ENCODE data around the gene PSTPIP1.

PSTPIP1 gene

GRCh38 chr15:76976572-76977270 is 18.2 kb upstream of the PSTPIP1 start:
- Histone ChIP-seq H3K4me3 (no peak overlapping the region), H3K4me2 (no peak overlapping the region), H3K27me3 (no peaks in the 10 kb centered on the region; the same call in 1 of the 2 replicates), H3K9me3 (peaks cover 14% of the 10 kb centered on the region), H3K27ac (no peak overlapping the region), H4K20me1 (no peaks in the 10 kb centered on the region), H3K36me3 (no peaks in the 10 kb centered on the region), H3K4me1 (no peaks in the 10 kb centered on the region; the same call in 1 of the 2 replicates), H3K9ac (no peak overlapping the region)
- TF ChIP-seq Cebpa-rat (IDR thresholded peaks at IDR 0.05), result no peak

- H3K9me3 ChIP-seq, result peaks cover 14% of the 10 kb centered on the region
- no peak overlapping the region for H3K9ac ChIP-seq
- no peaks in the 10 kb centered on the region for H4K20me1 ChIP-seq
- H3K36me3 ChIP-seq, result no peaks in the 10 kb centered on the region
- H3K27me3 ChIP-seq, result no peaks in the 10 kb centered on the region; the same call in 1 of the 2 replicates
- H3K4me2 ChIP-seq, result no peak overlapping the region
- no peak overlapping the region for H3K27ac ChIP-seq
- TF ChIP-seq Cebpa-rat (IDR thresholded peaks at IDR 0.05), result no peak
- H3K4me1 ChIP-seq, result no peaks in the 10 kb centered on the region
- no peak overlapping the region for H3K4me3 ChIP-seq
These were observed 16.2 kb upstream of the PSTPIP1 start for GRCh38 chr15:76978522-76979330.

- Histone ChIP-seq H3K9ac (no peak overlapping the region), H4K20me1 (no peaks in the 10 kb centered on the region)
These were observed 15.5 kb upstream of the PSTPIP1 start for GRCh38 chr15:76979331-76979925.

GRCh38 chr15:76979996-76980520 is 14.9 kb upstream of the PSTPIP1 start:
- H3K4me1 ChIP-seq, result no peaks in the 10 kb centered on the region
- H3K4me3 ChIP-seq, result no peak overlapping the region
- no peak overlapping the region for H3K27ac ChIP-seq
- peaks cover 14% of the 10 kb centered on the region for H3K9me3 ChIP-seq
- no peak overlapping the region for H3K9ac ChIP-seq
- no peaks in the 10 kb centered on the region for H3K36me3 ChIP-seq
- TF ChIP-seq Cebpa-rat (IDR thresholded peaks at IDR 0.05), result no peak
- H3K27me3 ChIP-seq, result no peaks in the 10 kb centered on the region; the same call in 1 of the 2 replicates
- H3K4me2 ChIP-seq, result no peak overlapping the region
- H4K20me1 ChIP-seq, result no peaks in the 10 kb centered on the region

More at GRCh38 chr15:76979331-76979925, 15.5 kb upstream of the PSTPIP1 start:
- no peak overlapping the region for H3K4me3 ChIP-seq
- H3K4me2 ChIP-seq, result no peak overlapping the region
- no peak for TF ChIP-seq Cebpa-rat (IDR thresholded peaks at IDR 0.05)
- peaks cover 14% of the 10 kb centered on the region for H3K9me3 ChIP-seq
- H3K27ac ChIP-seq, result no peak overlapping the region
- H3K4me1 ChIP-seq, result no peaks in the 10 kb centered on the region
- no peaks in the 10 kb centered on the region; the same call in 1 of the 2 replicates for H3K27me3 ChIP-seq
- no peaks in the 10 kb centered on the region for H3K36me3 ChIP-seq

- H3K9ac ChIP-seq, result no peak overlapping the region
- H3K27ac ChIP-seq, result no peak overlapping the region
- peaks cover 14% of the 10 kb centered on the region for H3K9me3 ChIP-seq
These were observed 12.6 kb upstream of the PSTPIP1 start for GRCh38 chr15:76982356-76982755.

GRCh38 chr15:76982756-76983155 is 12.2 kb upstream of the PSTPIP1 start:
- no peak for TF ChIP-seq Cebpa-rat (IDR thresholded peaks at IDR 0.05)
- H3K4me2 ChIP-seq, result no peak overlapping the region
- no peaks in the 10 kb centered on the region for H3K36me3 ChIP-seq
- H3K27ac ChIP-seq, result no peak overlapping the region
- H3K4me1 ChIP-seq, result peaks cover 3% of the 10 kb centered on the region
- H3K9me3 ChIP-seq, result peaks cover 14% of the 10 kb centered on the region
- no peak overlapping the region for H3K4me3 ChIP-seq
- H3K27me3 ChIP-seq, result no peaks in the 10 kb centered on the region; the same call in 1 of the 2 replicates
- H4K20me1 ChIP-seq, result no peaks in the 10 kb centered on the region
- H3K9ac ChIP-seq, result no peak overlapping the region

More at GRCh38 chr15:76982356-76982755, 12.6 kb upstream of the PSTPIP1 start:
- no peak for TF ChIP-seq Cebpa-rat (IDR thresholded peaks at IDR 0.05)
- no peaks in the 10 kb centered on the region for H4K20me1 ChIP-seq
- no peak overlapping the region for H3K4me3 ChIP-seq
- no peaks in the 10 kb centered on the region; the same call in 1 of the 2 replicates for H3K27me3 ChIP-seq
- H3K4me1 ChIP-seq, result no peaks in the 10 kb centered on the region; the same call in 1 of the 2 replicates
- H3K36me3 ChIP-seq, result no peaks in the 10 kb centered on the region
- H3K4me2 ChIP-seq, result no peak overlapping the region

GRCh38 chr15:76983590-76984375 is 11.1 kb upstream of the PSTPIP1 start:
- H3K9ac ChIP-seq, result no peak overlapping the region
- peaks cover 8% of the 10 kb centered on the region for H3K9me3 ChIP-seq
- H3K4me3 ChIP-seq, result no peak overlapping the region
- no peak overlapping the region for H3K4me2 ChIP-seq
- H3K36me3 ChIP-seq, result no peaks in the 10 kb centered on the region
- no peak overlapping the region for H3K27ac ChIP-seq
- H3K4me1 ChIP-seq, result peaks cover 13% of the 10 kb centered on the region
- H3K27me3 ChIP-seq, result no peaks in the 10 kb centered on the region; the same call in 1 of the 2 replicates
- TF ChIP-seq Cebpa-rat (IDR thresholded peaks at IDR 0.05), result no peak
- H4K20me1 ChIP-seq, result no peaks in the 10 kb centered on the region

GRCh38 chr15:76986743-76987142 is 8.2 kb upstream of the PSTPIP1 start:
- no peak overlapping the region for H3K27ac ChIP-seq
- no peak overlapping the region for H3K4me2 ChIP-seq
- TF ChIP-seq Cebpa-rat (IDR thresholded peaks at IDR 0.05), result no peak
- no peaks in the 10 kb centered on the region for H4K20me1 ChIP-seq
- no peaks in the 10 kb centered on the region for H3K36me3 ChIP-seq
- no peaks in the 10 kb centered on the region for H3K9me3 ChIP-seq
- no peak overlapping the region for H3K9ac ChIP-seq
- H3K4me3 ChIP-seq, result no peak overlapping the region
- peaks cover 42% of the 10 kb centered on the region for H3K4me1 ChIP-seq
- no peaks in the 10 kb centered on the region for H3K27me3 ChIP-seq

GRCh38 chr15:76987276-76987675 is 7.7 kb upstream of the PSTPIP1 start:
- Histone ChIP-seq H3K4me2 (no peak overlapping the region), H3K36me3 (no peaks in the 10 kb centered on the region), H3K4me3 (no peak overlapping the region), H4K20me1 (no peaks in the 10 kb centered on the region), H3K9me3 (no peaks in the 10 kb centered on the region), H3K9ac (no peak overlapping the region), H3K27me3 (no peaks in the 10 kb centered on the region), H3K4me1 (peaks cover 48% of the 10 kb centered on the region), H3K27ac (no peak overlapping the region)
- no peak for TF ChIP-seq Cebpa-rat (IDR thresholded peaks at IDR 0.05)
